GM18508 (cell line): ENCODE measurements around the gene NUDT2.

ENCODE experiments used
- ATAC-seq: cut with Tn5 transposase; IDR thresholded peaks from one replicate; pipeline ENCODE4 v1.9.1; 2021; ENCODE audit warnings: moderate number of reproducible peaks; ENCODE audit not compliant: insufficient read depth, unreplicated experiment

Gene NUDT2

GRCh38 chr9:34382054-34382453, 52.7 kb downstream of the NUDT2 start:
- no peak for ATAC-seq

DNA sequence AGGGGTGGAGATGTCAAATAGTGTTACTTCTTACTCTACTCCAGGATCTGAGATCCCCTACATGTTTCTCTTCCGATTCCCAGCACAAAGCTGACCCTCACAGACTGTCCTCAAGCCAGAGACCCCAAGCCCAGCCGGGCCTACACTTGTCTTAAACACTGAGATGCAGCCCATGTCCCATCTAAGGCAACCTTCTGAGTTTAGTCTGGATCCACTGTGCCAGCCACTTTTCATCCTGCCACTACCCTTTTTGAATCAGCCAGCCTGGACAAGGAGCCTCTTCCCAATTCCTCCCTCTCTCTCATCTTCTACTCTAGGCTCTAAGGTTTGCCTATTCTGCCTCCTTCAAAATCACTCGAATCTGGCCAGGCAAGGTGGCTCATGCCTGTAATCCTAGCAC, 53.5 kb downstream of the NUDT2 start:
- ATAC-seq: no peak

- ATAC-seq: no peak
Measured at GRCh38 chr9:34383904-34384303, 54.5 kb downstream of the NUDT2 start.

- no peak for ATAC-seq
Measured at GRCh38 chr9:34384368-34385165, 55.2 kb downstream of the NUDT2 start.

DNA sequence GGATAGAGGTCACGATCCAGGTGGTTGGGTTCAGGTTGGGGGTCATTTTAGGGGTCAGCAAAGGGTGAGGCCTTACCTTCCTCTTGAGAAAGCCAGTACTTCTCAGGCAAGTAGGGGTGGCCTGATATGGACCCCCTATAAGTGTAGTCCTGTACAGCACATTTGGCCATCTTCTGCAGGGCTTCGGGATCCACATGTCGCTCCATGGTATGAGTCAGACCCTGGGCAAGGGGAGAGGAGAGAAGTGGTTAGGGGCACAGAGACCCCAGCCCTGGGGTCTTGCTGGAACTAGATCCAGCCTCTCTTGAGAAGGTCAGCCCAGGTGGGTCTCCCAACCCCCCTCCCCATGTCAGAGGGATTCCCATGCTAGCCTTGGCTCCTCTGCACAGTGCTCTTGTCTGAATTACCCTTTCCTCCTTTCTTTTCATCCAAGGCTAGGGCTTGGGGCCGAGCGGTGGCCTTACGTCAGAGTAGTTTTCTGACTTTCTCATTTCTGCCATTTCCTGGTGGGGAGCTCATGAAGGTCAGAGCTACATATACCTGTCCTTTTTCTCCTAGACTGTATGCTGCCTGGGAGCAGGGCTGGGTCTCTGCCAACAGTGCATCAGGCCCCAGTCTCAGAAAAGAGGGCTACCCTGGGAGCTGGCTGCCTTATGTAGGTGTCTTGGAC, 56.3 kb downstream of the NUDT2 start:
- ATAC-seq: no peak

- ATAC-seq: no peak
Measured at GRCh38 chr9:34386656-34387055, 57.3 kb downstream of the NUDT2 start.

DNA sequence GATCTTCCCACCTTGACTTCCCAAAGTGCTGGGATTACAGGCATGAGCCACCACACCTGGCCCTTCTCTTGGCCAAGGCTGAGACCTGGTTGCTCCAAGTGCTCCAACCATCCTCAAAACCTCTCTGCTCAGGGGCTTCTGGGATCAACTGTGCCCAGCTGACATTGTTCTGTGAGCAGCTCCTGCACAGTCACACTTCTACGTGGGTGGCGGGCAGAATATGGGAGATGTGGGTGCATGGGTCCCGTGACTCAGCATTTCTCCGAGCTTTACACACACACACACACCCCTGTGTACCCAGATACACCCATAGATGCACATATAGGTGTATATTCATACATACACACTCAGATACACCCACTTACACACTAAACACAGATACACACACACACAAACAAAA, 57.9 kb downstream of the NUDT2 start:
- ATAC-seq: no peak

GRCh38 chr9:34392511-34392910, 63.1 kb downstream of the NUDT2 start:
- ATAC-seq: no peak
